AG04450 (cell line): ENCODE measurements around the gene ARHGEF39. TPM values are rescaled to one million over a fixed set of nuclear protein-coding genes. Genes with fewer than 3 reads are reported as not detected.

Experiments used
- CTCF ChIA-PET: fragments of 300-600, 350-600 bp; formaldehyde crosslinking; extraction: SDS; loops from one replicate; lab custom pipeline; 2022; ENCODE audit warnings: antibody characterized with exemption, inconsistent platforms; lab: Charles Lee
- POLR2A ChIA-PET: fragments of 350-600 bp; formaldehyde crosslinking; extraction: SDS; loops from one replicate; lab custom pipeline; 2021; ENCODE audit warnings: antibody characterized with exemption, inconsistent platforms; lab: Yijun Ruan, JAX
- DNase-seq: peaks from one replicate; pipeline ENCODE4 v3.0.0-alpha.2; 2011; ENCODE audit warnings: low read depth, low spot score
- H3K27ac ChIP-seq: one replicate; pipeline ENCODE4 v1.5.1; 2012; ENCODE audit warnings: low read depth, low read length, control low read depth
- H3K27me3 ChIP-seq: one replicate; pipeline ENCODE4 v1.6.0; 2012; ENCODE audit warnings: low read length; ENCODE audit not compliant: control insufficient read depth, insufficient read depth
- H3K4me3 ChIP-seq: 2 replicates; pipeline ENCODE4 v1.5.1; 2011; ENCODE audit warnings: mild to moderate bottlenecking, low read depth, low read length, control low read depth
- H3K9me3 ChIP-seq: 2 replicates; pipeline ENCODE4 v1.5.1; 2012; ENCODE audit warnings: low read length; ENCODE audit not compliant: control insufficient read depth, insufficient read depth
- polyA plus RNA-seq: library from polyadenylated mRNA; depleted of rRNA; stranded (reverse); fragments of >200 nt; gene quantifications from 2 replicates; pipeline ENCODE4 v1.2.3, GENCODE V29; 2011
- TF ChIP-seq, protein P1 (sequence below): IDR thresholded peaks from 2 replicates; pipeline ENCODE4 v1.5.1; 2011; ENCODE audit warnings: low read depth, low read length, control low read depth, inconsistent platforms

Gene ARHGEF39
- polyA plus RNA-seq, 1 experiment, result 1.2 TPM

DNA sequence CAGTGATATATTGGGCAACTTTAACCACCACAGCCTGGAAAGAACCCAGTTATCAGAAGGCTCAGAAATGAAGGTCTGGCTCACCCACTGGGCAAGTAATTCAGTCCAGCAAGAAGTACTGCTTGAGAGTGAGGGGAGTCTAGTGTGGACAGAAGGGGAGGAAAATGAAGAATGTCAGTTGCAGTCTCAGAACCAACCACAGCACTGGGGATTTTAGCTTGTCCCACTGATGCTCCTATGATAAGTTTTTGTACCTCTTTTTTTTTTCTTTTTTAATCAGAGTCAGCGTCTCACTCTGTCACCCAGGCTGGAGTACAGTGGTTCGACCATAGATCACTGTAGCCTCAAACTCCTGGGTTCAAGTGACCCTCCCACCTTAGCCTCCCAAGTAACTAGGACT is 37.4 kb downstream of the ARHGEF39 start:
- CTCF ChIA-PET, result interaction anchor here (0.7 to 2.1 kb wide), 2 partner anchors 24 kb away, joined by 3 to 10 read pairs; no protein-coding TSS in a partner anchor
- POLR2A ChIA-PET, result no interaction called here
- H3K27ac ChIP-seq, result no peak overlapping the region
- no peak for DNase-seq
- no peaks in the 10 kb centered on the region for H3K9me3 ChIP-seq
- H3K4me3 ChIP-seq, result no peak overlapping the region
- H3K27me3 ChIP-seq, result peaks cover 5% of the 10 kb centered on the region
- TF ChIP-seq, protein P1, sequence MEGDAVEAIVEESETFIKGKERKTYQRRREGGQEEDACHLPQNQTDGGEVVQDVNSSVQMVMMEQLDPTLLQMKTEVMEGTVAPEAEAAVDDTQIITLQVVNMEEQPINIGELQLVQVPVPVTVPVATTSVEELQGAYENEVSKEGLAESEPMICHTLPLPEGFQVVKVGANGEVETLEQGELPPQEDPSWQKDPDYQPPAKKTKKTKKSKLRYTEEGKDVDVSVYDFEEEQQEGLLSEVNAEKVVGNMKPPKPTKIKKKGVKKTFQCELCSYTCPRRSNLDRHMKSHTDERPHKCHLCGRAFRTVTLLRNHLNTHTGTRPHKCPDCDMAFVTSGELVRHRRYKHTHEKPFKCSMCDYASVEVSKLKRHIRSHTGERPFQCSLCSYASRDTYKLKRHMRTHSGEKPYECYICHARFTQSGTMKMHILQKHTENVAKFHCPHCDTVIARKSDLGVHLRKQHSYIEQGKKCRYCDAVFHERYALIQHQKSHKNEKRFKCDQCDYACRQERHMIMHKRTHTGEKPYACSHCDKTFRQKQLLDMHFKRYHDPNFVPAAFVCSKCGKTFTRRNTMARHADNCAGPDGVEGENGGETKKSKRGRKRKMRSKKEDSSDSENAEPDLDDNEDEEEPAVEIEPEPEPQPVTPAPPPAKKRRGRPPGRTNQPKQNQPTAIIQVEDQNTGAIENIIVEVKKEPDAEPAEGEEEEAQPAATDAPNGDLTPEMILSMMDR, result no peak

DNA sequence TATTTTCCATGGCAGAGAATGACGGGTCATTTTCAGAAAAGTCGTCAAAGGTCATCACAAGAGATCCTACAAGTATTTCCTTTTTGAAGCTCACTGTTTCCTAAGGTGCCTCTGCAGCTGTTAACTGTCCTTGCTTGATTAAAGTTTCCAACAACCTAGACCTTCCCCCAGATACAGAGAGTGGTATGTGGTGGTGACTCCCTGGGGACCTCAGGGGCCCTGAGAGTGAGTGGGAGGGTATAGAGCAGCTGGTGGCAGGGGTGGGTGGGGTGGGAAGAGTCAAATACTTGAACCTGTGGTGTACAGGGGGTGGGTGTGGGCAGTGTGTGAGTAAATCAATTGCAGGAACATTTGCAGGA is 45.2 kb downstream of the ARHGEF39 start:
- H3K27me3 ChIP-seq, result peaks cover 41% of the 10 kb centered on the region
- H3K27ac ChIP-seq, result no peak overlapping the region
- TF ChIP-seq, protein P1, result no peak
- H3K4me3 ChIP-seq, result no peak overlapping the region
- POLR2A ChIA-PET, result no interaction called here
- CTCF ChIA-PET, result interaction anchor here (0.9 to 1.6 kb wide), 2 partner anchors 8 to 16 kb away, joined by 3 to 7 read pairs; no protein-coding TSS in a partner anchor
- H3K9me3 ChIP-seq, result no peaks in the 10 kb centered on the region; the same call in 1 of the 2 replicates
- no peak for DNase-seq

DNA sequence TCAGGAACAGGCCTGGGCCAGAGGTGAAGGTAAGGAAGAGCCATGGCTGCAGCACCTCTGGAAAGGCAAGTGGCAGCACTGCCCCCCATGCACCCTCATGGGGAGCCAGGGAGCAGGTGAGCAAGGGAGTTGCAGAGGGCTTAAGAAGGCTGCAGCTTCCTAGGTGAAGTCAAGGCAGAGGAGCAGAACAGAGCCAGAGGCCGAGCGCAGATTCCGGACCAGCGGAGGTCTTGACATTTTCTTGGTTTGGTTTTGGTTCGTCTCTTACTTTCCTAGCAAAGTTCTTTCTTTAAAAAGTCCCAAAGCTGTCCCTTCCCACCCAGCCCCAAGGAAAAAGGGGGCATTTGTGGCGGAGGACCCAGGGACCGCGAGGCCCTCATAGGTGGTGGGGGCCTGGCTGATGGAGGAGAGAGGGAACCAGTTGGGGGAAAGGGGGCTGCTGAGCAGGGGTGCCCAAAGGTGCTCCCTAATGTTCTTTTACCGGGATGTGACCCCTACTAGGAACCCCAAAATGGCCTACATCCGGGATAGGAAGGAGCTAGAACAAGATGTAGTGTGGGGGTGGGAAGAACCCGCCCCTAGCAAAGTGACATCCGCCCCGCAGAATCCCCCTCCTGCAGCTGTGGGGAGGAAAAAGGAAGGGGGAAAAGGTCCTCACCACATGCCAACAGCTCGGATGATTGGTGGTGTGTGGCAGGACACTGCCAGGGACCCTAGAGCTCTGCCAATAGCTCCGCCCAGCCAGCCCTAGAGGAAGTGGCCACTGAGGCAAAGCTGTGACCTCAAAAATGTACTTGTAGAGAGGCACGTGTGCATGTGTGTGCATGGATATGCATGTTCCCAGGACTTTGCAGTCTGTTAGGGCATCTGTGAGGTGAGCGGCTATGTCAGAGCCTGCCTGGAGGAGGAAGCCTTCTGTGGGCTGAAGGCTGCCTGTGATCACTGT is 45.9 kb downstream of the ARHGEF39 start:
- no peak for DNase-seq

DNA sequence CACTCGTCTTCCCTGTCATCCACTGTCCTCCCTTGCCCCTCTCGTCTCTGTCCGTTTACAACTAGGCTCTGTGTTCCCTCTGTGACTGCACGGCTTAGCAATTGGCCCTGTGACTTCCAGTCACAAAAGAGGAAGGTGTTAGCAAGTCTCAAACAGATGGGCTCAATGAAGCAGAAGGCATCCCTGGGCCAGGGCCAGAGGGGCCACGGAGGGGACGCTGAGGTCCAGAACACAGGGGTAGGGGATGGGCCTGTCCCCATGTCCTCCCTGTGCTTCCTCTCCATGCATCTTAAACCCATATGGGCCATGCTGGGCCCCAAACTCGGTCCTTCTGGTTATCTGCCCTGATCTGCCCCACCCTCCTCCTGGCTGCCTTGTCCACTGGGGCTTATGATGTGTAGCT is 46.7 kb downstream of the ARHGEF39 start, which contains the start of gene CD72:
CD72 (minus strand) TSS at position 89 of the 403 bp plus-strand sequence. CDS start 110 bp downstream, outside the sequence.
- Histone ChIP-seq H3K9me3 (no peaks in the 10 kb centered on the region; the same call in 1 of the 2 replicates), H3K4me3 (peak within 1 kb of the TSS; percentile 48), H3K27ac (no peak within 1 kb of the TSS), H3K27me3 (peaks cover 46% of the 10 kb centered on the region)
- POLR2A ChIA-PET, result no interaction called here
- TF ChIP-seq, protein P1, result no peak
- DNase-seq, result no peak
- CTCF ChIA-PET, result no interaction called here

More for the DNA sequence above, 45.9 kb downstream of the ARHGEF39 start:
- Histone ChIP-seq H3K27me3 (peaks cover 46% of the 10 kb centered on the region), H3K4me3 (no peak overlapping the region), H3K27ac (no peak overlapping the region), H3K9me3 (no peaks in the 10 kb centered on the region; the same call in 1 of the 2 replicates)
- ChIA-PET POLR2A (no interaction called here), CTCF (interaction anchor here (0.9 to 1.6 kb wide), 2 partner anchors 8 to 15 kb away, joined by 3 to 7 read pairs; no protein-coding TSS in a partner anchor)
- TF ChIP-seq, protein P1, result no peak
